Activated CD4-positive, alpha-beta T cell treated with anti-CD3 and anti-CD28 coated beads, Interleukin-2, amount 10 ng/mL, durations not matched to agents 24 days and 14 days (primary cell): Measurements from ENCODE around the gene CEMIP. TPM values are rescaled to one million over a fixed set of nuclear protein-coding genes. Genes with fewer than 3 reads are reported as not detected.
"Not testable (repeated sequence)": the region's sequence is repeated elsewhere in the genome, so short reads cannot be mapped to it uniquely, and the experiment has no call there.

ENCODE experiments used
- DNase-seq: peaks from one replicate; pipeline ENCODE4 v3.0.0; 2022
- H3K27ac Mint-ChIP-seq: one replicate; pipeline ENCODE4 v1.8.0; 2022; ENCODE audit warnings: mild to moderate bottlenecking, mixed read lengths
- H3K27me3 Mint-ChIP-seq: one replicate; pipeline ENCODE4 v1.8.0; 2022; ENCODE audit warnings: mixed read lengths
- H3K36me3 Mint-ChIP-seq: one replicate; pipeline ENCODE4 v1.8.0; 2022; ENCODE audit warnings: low read depth, mild to moderate bottlenecking, mixed read lengths
- H3K4me1 Mint-ChIP-seq: one replicate; pipeline ENCODE4 v1.8.0; 2021; ENCODE audit warnings: mixed read lengths
- H3K4me3 Mint-ChIP-seq: one replicate; pipeline ENCODE4 v1.8.0; 2022; ENCODE audit warnings: mild to moderate bottlenecking, moderate library complexity, mixed read lengths
- H3K9me3 Mint-ChIP-seq: one replicate; pipeline ENCODE4 v1.8.0; 2021; ENCODE audit warnings: mixed read lengths
- intact Hi-C: fragments of 100-400 bp; cut with micrococcal nuclease; formaldehyde crosslinking; loops from one replicate; pipeline ENCODE4 v1.15.1; 2023
- total RNA-seq: library from RNA; stranded (reverse); gene quantifications from 2 replicates; pipeline ENCODE4 v1.2.3, GENCODE V29; 2022

CEMIP gene
- total RNA-seq, 1 donor from 2014 or later, result not detected

- intact Hi-C loops, result no loop called here
- Mint-ChIP-seq H3K9me3 (no peaks in the 10 kb centered on the region), H3K27me3 (no peaks in the 10 kb centered on the region), H3K36me3 (peaks cover 32% of the 10 kb centered on the region), H3K4me3 (no peak overlapping the region), H3K27ac (no peak overlapping the region), H3K4me1 (peaks cover 13% of the 10 kb centered on the region)
- no peak for DNase-seq
Observed at GRCh38 chr15:80953953-80954778, 175.0 kb downstream of the CEMIP start.

GRCh38 chr15:80955571-80956452 lies 176.6 kb downstream of the CEMIP start:
- H3K27ac Mint-ChIP-seq, H3K4me3 Mint-ChIP-seq, H3K27me3 Mint-ChIP-seq, intact Hi-C loops, H3K9me3 Mint-ChIP-seq: not testable (repeated sequence)
- DNase-seq, result peak; percentile 70
- H3K4me1 Mint-ChIP-seq, result peaks cover 13% of the 10 kb centered on the region
- H3K36me3 Mint-ChIP-seq, result peaks cover 34% of the 10 kb centered on the region

- H3K36me3 Mint-ChIP-seq, result peaks cover 33% of the 10 kb centered on the region
- intact Hi-C loops, result no loop called here
- peaks cover 16% of the 10 kb centered on the region for H3K4me1 Mint-ChIP-seq
- no peak overlapping the region for H3K27ac Mint-ChIP-seq
- H3K9me3 Mint-ChIP-seq, result no peaks in the 10 kb centered on the region
- DNase-seq, result no peak
- H3K4me3 Mint-ChIP-seq, result no peak overlapping the region
- H3K27me3 Mint-ChIP-seq, result no peaks in the 10 kb centered on the region
Observed at GRCh38 chr15:80957556-80957955, 178.4 kb downstream of the CEMIP start.

- intact Hi-C loops, result no loop called here
- Mint-ChIP-seq H3K27me3 (no peaks in the 10 kb centered on the region), H3K9me3 (no peaks in the 10 kb centered on the region), H3K4me3 (no peak overlapping the region), H3K27ac (no peak overlapping the region), H3K4me1 (peaks cover 20% of the 10 kb centered on the region), H3K36me3 (peaks cover 34% of the 10 kb centered on the region)
- no peak for DNase-seq
Observed at GRCh38 chr15:80957976-80958375, 178.8 kb downstream of the CEMIP start.

- H3K4me3 Mint-ChIP-seq, result no peak overlapping the region
- no peak for DNase-seq
- no peak overlapping the region for H3K27ac Mint-ChIP-seq
- peaks cover 21% of the 10 kb centered on the region for H3K4me1 Mint-ChIP-seq
- no peaks in the 10 kb centered on the region for H3K27me3 Mint-ChIP-seq
- peaks cover 42% of the 10 kb centered on the region for H3K36me3 Mint-ChIP-seq
- intact Hi-C loops, result no loop called here
- H3K9me3 Mint-ChIP-seq, result peaks cover 2% of the 10 kb centered on the region
Observed at GRCh38 chr15:80958818-80959495, 179.8 kb downstream of the CEMIP start.

- H3K4me1 Mint-ChIP-seq, result peaks cover 13% of the 10 kb centered on the region
- H3K4me3 Mint-ChIP-seq, DNase-seq, H3K27me3 Mint-ChIP-seq, H3K27ac Mint-ChIP-seq, H3K9me3 Mint-ChIP-seq, intact Hi-C loops: not testable (repeated sequence)
- H3K36me3 Mint-ChIP-seq, result peaks cover 54% of the 10 kb centered on the region
Observed at GRCh38 chr15:80965454-80965853, 186.3 kb downstream of the CEMIP start.

- H3K27me3 Mint-ChIP-seq, result no peaks in the 10 kb centered on the region
- intact Hi-C loops, result no loop called here
- peaks cover 51% of the 10 kb centered on the region for H3K36me3 Mint-ChIP-seq
- no peak overlapping the region for H3K4me3 Mint-ChIP-seq
- peaks cover 14% of the 10 kb centered on the region for H3K4me1 Mint-ChIP-seq
- H3K9me3 Mint-ChIP-seq, result peaks cover 7% of the 10 kb centered on the region
- no peak overlapping the region for H3K27ac Mint-ChIP-seq
- DNase-seq, result no peak
Observed at GRCh38 chr15:80966431-80967197, 187.4 kb downstream of the CEMIP start.

GRCh38 chr15:80967451-80967850 lies 188.3 kb downstream of the CEMIP start:
- H3K4me3 Mint-ChIP-seq, result no peak overlapping the region
- intact Hi-C loops, result no loop called here
- peaks cover 7% of the 10 kb centered on the region for H3K9me3 Mint-ChIP-seq
- no peak for DNase-seq
- no peak overlapping the region for H3K27ac Mint-ChIP-seq
- H3K4me1 Mint-ChIP-seq, result peaks cover 12% of the 10 kb centered on the region
- H3K36me3 Mint-ChIP-seq, result peaks cover 52% of the 10 kb centered on the region
- H3K27me3 Mint-ChIP-seq, result no peaks in the 10 kb centered on the region

GRCh38 chr15:80967991-80968510 lies 188.9 kb downstream of the CEMIP start:
- no peaks in the 10 kb centered on the region for H3K27me3 Mint-ChIP-seq
- no peak for DNase-seq
- peaks cover 47% of the 10 kb centered on the region for H3K36me3 Mint-ChIP-seq
- peaks cover 7% of the 10 kb centered on the region for H3K9me3 Mint-ChIP-seq
- H3K4me1 Mint-ChIP-seq, result peaks cover 6% of the 10 kb centered on the region
- H3K4me3 Mint-ChIP-seq, result no peak overlapping the region
- intact Hi-C loops, result no loop called here
- H3K27ac Mint-ChIP-seq, result no peak overlapping the region

- Mint-ChIP-seq H3K27ac (no peak overlapping the region), H3K36me3 (peaks cover 36% of the 10 kb centered on the region), H3K27me3 (no peaks in the 10 kb centered on the region), H3K9me3 (peaks cover 1% of the 10 kb centered on the region), H3K4me1 (peaks cover 4% of the 10 kb centered on the region), H3K4me3 (no peak overlapping the region)
- intact Hi-C loops, result no loop called here
- no peak for DNase-seq
Observed at GRCh38 chr15:80969316-80969715, 190.1 kb downstream of the CEMIP start.

GRCh38 chr15:80970018-80970657 lies 191.0 kb downstream of the CEMIP start:
- Mint-ChIP-seq H3K9me3 (no peaks in the 10 kb centered on the region), H3K4me3 (no peak overlapping the region), H3K27ac (no peak overlapping the region), H3K27me3 (no peaks in the 10 kb centered on the region), H3K36me3 (peaks cover 31% of the 10 kb centered on the region), H3K4me1 (peaks cover 6% of the 10 kb centered on the region)
- DNase-seq, result peak; percentile 88
- intact Hi-C loops, result loop anchor here (1.0 to 5.0 kb wide), 3 partner anchors 189 to 515 kb away; no protein-coding TSS in a partner anchor

- peaks cover 28% of the 10 kb centered on the region for H3K36me3 Mint-ChIP-seq
Observed at GRCh38 chr15:80970658-80971057, 191.5 kb downstream of the CEMIP start.

More at GRCh38 chr15:80970658-80971057, 191.5 kb downstream of the CEMIP start:
- Mint-ChIP-seq H3K4me1 (peaks cover 11% of the 10 kb centered on the region), H3K4me3 (no peak overlapping the region), H3K9me3 (no peaks in the 10 kb centered on the region), H3K27me3 (no peaks in the 10 kb centered on the region), H3K27ac (no peak overlapping the region)
- no peak for DNase-seq
- intact Hi-C loops, result loop anchor here (1.0 to 5.0 kb wide), 3 partner anchors 190 to 515 kb away; no protein-coding TSS in a partner anchor
